ENCODE measurements around the gene SLC13A4. TPM values are rescaled to one million over a fixed set of nuclear protein-coding genes. Genes with fewer than 3 reads are reported as not detected.

The SLC13A4 gene
- total and polyA plus RNA-seq, 2 of the 13 experiments (the other 11 are each of a cell fraction or from before 2014, with no cell fraction given), result 0.04 TPM; not detected in 1

- peak; percentile 30 for TF ChIP-seq PHF5A (CRISPR knock-in tag; IDR thresholded peaks at IDR 0.05; ENCODE audit: low read depth, unreplicated experiment)
- no peak; the same call in 1 of the 2 replicates for TF ChIP-seq ZHX2 (IDR thresholded peaks at IDR 0.05; ENCODE audit: low read depth)
- peak; percentile 92 for TF ChIP-seq ZHX2 (CRISPR knock-in tag; IDR thresholded peaks at IDR 0.05; ENCODE audit: borderline replicate concordance)
- peak; percentile 72; the same call in 1 of the 2 replicates for TF ChIP-seq ZNF749 (CRISPR knock-in tag; IDR thresholded peaks at IDR 0.05; ENCODE audit: borderline replicate concordance)
- TF ChIP-seq HNRNPLL (IDR thresholded peaks at IDR 0.05; ENCODE audit: low read depth, low read length, poor library complexity, severe bottlenecking), result peak; percentile 74
- TF ChIP-seq ZNF552 (CRISPR knock-in tag; IDR thresholded peaks at IDR 0.05; ENCODE audit: borderline replicate concordance), result 0 out of 2 replicates have a peak, but pooled peaks have one; percentile 45
- TF ChIP-seq GPBP1L1 (CRISPR knock-in tag; IDR thresholded peaks at IDR 0.05), result no peak
- TF ChIP-seq, protein P1, sequence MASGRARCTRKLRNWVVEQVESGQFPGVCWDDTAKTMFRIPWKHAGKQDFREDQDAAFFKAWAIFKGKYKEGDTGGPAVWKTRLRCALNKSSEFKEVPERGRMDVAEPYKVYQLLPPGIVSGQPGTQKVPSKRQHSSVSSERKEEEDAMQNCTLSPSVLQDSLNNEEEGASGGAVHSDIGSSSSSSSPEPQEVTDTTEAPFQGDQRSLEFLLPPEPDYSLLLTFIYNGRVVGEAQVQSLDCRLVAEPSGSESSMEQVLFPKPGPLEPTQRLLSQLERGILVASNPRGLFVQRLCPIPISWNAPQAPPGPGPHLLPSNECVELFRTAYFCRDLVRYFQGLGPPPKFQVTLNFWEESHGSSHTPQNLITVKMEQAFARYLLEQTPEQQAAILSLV (CRISPR knock-in tag; IDR thresholded peaks at IDR 0.05; ENCODE audit: borderline replicate concordance), result peak; percentile 92
- TF ChIP-seq, protein P2, sequence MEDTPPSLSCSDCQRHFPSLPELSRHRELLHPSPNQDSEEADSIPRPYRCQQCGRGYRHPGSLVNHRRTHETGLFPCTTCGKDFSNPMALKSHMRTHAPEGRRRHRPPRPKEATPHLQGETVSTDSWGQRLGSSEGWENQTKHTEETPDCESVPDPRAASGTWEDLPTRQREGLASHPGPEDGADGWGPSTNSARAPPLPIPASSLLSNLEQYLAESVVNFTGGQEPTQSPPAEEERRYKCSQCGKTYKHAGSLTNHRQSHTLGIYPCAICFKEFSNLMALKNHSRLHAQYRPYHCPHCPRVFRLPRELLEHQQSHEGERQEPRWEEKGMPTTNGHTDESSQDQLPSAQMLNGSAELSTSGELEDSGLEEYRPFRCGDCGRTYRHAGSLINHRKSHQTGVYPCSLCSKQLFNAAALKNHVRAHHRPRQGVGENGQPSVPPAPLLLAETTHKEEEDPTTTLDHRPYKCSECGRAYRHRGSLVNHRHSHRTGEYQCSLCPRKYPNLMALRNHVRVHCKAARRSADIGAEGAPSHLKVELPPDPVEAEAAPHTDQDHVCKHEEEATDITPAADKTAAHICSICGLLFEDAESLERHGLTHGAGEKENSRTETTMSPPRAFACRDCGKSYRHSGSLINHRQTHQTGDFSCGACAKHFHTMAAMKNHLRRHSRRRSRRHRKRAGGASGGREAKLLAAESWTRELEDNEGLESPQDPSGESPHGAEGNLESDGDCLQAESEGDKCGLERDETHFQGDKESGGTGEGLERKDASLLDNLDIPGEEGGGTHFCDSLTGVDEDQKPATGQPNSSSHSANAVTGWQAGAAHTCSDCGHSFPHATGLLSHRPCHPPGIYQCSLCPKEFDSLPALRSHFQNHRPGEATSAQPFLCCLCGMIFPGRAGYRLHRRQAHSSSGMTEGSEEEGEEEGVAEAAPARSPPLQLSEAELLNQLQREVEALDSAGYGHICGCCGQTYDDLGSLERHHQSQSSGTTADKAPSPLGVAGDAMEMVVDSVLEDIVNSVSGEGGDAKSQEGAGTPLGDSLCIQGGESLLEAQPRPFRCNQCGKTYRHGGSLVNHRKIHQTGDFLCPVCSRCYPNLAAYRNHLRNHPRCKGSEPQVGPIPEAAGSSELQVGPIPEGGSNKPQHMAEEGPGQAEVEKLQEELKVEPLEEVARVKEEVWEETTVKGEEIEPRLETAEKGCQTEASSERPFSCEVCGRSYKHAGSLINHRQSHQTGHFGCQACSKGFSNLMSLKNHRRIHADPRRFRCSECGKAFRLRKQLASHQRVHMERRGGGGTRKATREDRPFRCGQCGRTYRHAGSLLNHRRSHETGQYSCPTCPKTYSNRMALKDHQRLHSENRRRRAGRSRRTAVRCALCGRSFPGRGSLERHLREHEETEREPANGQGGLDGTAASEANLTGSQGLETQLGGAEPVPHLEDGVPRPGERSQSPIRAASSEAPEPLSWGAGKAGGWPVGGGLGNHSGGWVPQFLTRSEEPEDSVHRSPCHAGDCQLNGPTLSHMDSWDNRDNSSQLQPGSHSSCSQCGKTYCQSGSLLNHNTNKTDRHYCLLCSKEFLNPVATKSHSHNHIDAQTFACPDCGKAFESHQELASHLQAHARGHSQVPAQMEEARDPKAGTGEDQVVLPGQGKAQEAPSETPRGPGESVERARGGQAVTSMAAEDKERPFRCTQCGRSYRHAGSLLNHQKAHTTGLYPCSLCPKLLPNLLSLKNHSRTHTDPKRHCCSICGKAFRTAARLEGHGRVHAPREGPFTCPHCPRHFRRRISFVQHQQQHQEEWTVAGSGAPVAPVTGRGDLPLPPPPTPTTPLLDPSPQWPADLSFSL (CRISPR knock-in tag; IDR thresholded peaks at IDR 0.05), result no peak; the same call in 1 of the 2 replicates
These were observed 65.4 kb downstream of the SLC13A4 start, which contains the start of gene STMP1 (continued) for GRCh38 chr7:135662373-135663114.

Data from HepG2 (cell line).